Anterior cingulate cortex (tissue), 58 donors: Measurements from ENCODE around the gene FTSJ1.

ENCODE experiments used
- DNase-seq, 58 donors: peaks; one replicate each; lab custom pipeline; 2025; lab: John Stamatoyannopoulos, UW

Gene FTSJ1

GRCh38 chrX:48470110-48470832, 5.7 kb upstream of the FTSJ1 start, which contains the start of gene SLC38A5:
Gene SLC38A5, minus strand, starts transcription at chrX:48470260. Its CDS starts 2,336 bp downstream, at chrX:48467924.
- no peak for DNase-seq

GRCh38 chrX:48470833-48471118, 5.2 kb upstream of the FTSJ1 start:
- DNase-seq, result no peak

GRCh38 chrX:48471504-48471903, 4.5 kb upstream of the FTSJ1 start:
- DNase-seq, result no peak

- no peak for DNase-seq
Observed at GRCh38 chrX:48472225-48472624, 3.8 kb upstream of the FTSJ1 start.

GRCh38 chrX:48472851-48473703, 2.9 kb upstream of the FTSJ1 start:
- no peak for DNase-seq

GRCh38 chrX:48473704-48473990, 2.4 kb upstream of the FTSJ1 start:
- no peak for DNase-seq

GRCh38 chrX:48474127-48474526, 1.9 kb upstream of the FTSJ1 start:
- DNase-seq, result no peak

- DNase-seq, result no peak
Observed at GRCh38 chrX:48474581-48474980, 1.4 kb upstream of the FTSJ1 start.

GRCh38 chrX:48475296-48475695, 703 bp upstream of the FTSJ1 start:
- no peak for DNase-seq

- no peak for DNase-seq
Observed at GRCh38 chrX:48476919-48477318, 920 bp downstream of the FTSJ1 start.

GRCh38 chrX:48477960-48478755, 2.2 kb downstream of the FTSJ1 start:
- DNase-seq, result no peak

- DNase-seq, result no peak
Observed at GRCh38 chrX:48478806-48479205, 2.8 kb downstream of the FTSJ1 start.

- no peak for DNase-seq
Observed at GRCh38 chrX:48480142-48480541, 4.1 kb downstream of the FTSJ1 start.

- peak in 1 of 58 donors; percentile 0 for DNase-seq
Observed at GRCh38 chrX:48480583-48480982, 4.6 kb downstream of the FTSJ1 start.

GRCh38 chrX:48482526-48482925, 6.5 kb downstream of the FTSJ1 start:
- DNase-seq, result no peak

- DNase-seq, result no peak
Observed at GRCh38 chrX:48487362-48487798, 11.4 kb downstream of the FTSJ1 start.

GRCh38 chrX:48488034-48488433, 12.0 kb downstream of the FTSJ1 start:
- no peak for DNase-seq

- DNase-seq, result no peak
Observed at GRCh38 chrX:48489296-48489695, 13.3 kb downstream of the FTSJ1 start.

GRCh38 chrX:48489892-48490291, 13.9 kb downstream of the FTSJ1 start:
- DNase-seq, result no peak

- no peak for DNase-seq
Observed at GRCh38 chrX:48490661-48491060, 14.7 kb downstream of the FTSJ1 start.

GRCh38 chrX:48491809-48492208, 15.8 kb downstream of the FTSJ1 start:
- no peak for DNase-seq
